ENCODE measurements around the gene ARMC9. TPM values are rescaled to one million over a fixed set of nuclear protein-coding genes. Genes with fewer than 3 reads are reported as not detected.
A peak's percentile ranks its signal among the peaks of the same experiment; 100 is the strongest.

ARMC9 gene
- total RNA-seq, 1 donor from 2014 or later = 8.4 TPM

GRCh38 chr2:231384109-231384435 lies 185.6 kb downstream of the ARMC9 start:
- TF ChIP-seq CTCF (IDR thresholded peaks at IDR 0.05; ENCODE audit: insufficient read depth, low read length, severe bottlenecking) = no peak
- DNase-seq (ENCODE audit: low read depth) = no peak
- no peaks in the 10 kb centered on the region for H3K36me3 ChIP-seq (ENCODE audit: control insufficient read depth, insufficient read depth, low read length)
- no peak for FAIRE-seq
- H3K4me3 ChIP-seq (ENCODE audit: low read depth, low read length) = no peak overlapping the region
- H3K27me3 ChIP-seq (ENCODE audit: control insufficient read depth, insufficient read depth, low read length) = no peaks in the 10 kb centered on the region

DNA sequence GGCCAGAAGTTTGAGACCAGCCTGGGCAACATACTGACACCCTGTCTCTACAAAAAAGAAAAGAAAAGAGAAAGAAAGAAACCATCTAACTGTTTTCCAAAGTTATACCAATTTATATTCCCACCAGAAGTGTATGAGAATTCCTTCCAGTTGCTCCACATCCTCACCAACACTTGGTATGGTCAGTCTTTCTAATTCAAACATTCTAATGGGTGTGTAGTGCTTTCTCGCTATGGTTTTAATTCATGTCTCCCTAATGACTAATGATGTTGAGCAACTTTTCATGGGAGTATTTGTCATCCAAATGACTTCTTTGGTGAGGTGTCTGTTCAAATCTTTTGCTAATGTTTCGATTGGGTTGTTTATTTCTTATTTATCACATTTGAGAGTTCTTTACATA lies 186.5 kb downstream of the ARMC9 start:
- no peak overlapping the region for H3K4me3 ChIP-seq (ENCODE audit: low read depth, low read length)
- H3K36me3 ChIP-seq (ENCODE audit: control insufficient read depth, insufficient read depth, low read length) = no peaks in the 10 kb centered on the region
- TF ChIP-seq CTCF (IDR thresholded peaks at IDR 0.05; ENCODE audit: insufficient read depth, low read length, severe bottlenecking) = no peak
- DNase-seq (ENCODE audit: low read depth) = peak; percentile 51
- FAIRE-seq = peak; percentile 40
- H3K27me3 ChIP-seq (ENCODE audit: control insufficient read depth, insufficient read depth, low read length) = no peaks in the 10 kb centered on the region

DNA sequence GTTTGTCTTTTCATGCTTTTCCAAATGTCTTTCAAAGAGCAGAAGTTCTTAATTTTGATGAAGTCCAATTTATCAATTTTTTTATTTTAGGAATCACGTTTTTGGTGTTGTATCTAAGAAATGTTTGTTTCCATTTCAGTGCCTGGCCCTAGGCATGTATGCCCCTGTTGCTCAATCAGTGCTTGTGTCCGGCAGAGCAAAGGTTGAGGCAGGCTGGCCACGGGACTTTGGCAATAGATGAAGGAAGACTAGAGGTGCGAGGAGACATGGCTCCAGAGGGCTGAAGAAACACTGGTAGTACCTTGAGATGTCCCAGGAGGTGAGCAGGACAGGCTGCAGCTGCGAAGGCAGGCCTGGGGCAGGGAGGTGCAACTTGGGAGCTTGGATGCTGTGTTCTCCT lies 187.0 kb downstream of the ARMC9 start:
- no peaks in the 10 kb centered on the region for H3K27me3 ChIP-seq (ENCODE audit: control insufficient read depth, insufficient read depth, low read length)
- H3K4me3 ChIP-seq (ENCODE audit: low read depth, low read length) = no peak overlapping the region
- no peak for DNase-seq (ENCODE audit: low read depth)
- no peak for TF ChIP-seq CTCF (IDR thresholded peaks at IDR 0.05; ENCODE audit: insufficient read depth, low read length, severe bottlenecking)
- no peaks in the 10 kb centered on the region for H3K36me3 ChIP-seq (ENCODE audit: control insufficient read depth, insufficient read depth, low read length)
- FAIRE-seq = no peak

DNA sequence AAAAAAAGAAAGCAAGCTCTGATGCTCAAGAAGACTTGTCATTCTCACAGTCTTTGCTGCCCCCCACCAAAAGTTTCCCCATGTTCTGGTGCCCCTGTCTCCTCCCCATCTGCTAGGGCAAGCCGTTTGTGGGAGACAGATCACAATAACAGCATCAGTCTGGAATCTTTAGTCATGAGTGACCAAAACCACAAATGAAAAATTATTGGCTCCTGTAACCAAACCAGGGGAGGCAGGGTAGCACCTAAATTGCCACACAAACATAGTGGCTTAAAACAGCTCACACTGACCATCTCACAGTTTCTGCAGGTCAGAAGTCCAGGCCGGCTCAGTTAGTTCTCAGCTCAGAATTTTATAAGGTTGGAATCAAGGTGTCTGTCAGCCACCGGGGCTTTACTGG lies 188.0 kb downstream of the ARMC9 start:
- no peak for TF ChIP-seq CTCF (IDR thresholded peaks at IDR 0.05; ENCODE audit: insufficient read depth, low read length, severe bottlenecking)
- Histone ChIP-seq H3K27me3 (ENCODE audit: control insufficient read depth, insufficient read depth, low read length) (no peaks in the 10 kb centered on the region), H3K4me3 (ENCODE audit: low read depth, low read length) (no peak overlapping the region), H3K36me3 (ENCODE audit: control insufficient read depth, insufficient read depth, low read length) (no peaks in the 10 kb centered on the region)
- peak; percentile 36 for DNase-seq (ENCODE audit: low read depth)
- FAIRE-seq = peak; percentile 18

DNA sequence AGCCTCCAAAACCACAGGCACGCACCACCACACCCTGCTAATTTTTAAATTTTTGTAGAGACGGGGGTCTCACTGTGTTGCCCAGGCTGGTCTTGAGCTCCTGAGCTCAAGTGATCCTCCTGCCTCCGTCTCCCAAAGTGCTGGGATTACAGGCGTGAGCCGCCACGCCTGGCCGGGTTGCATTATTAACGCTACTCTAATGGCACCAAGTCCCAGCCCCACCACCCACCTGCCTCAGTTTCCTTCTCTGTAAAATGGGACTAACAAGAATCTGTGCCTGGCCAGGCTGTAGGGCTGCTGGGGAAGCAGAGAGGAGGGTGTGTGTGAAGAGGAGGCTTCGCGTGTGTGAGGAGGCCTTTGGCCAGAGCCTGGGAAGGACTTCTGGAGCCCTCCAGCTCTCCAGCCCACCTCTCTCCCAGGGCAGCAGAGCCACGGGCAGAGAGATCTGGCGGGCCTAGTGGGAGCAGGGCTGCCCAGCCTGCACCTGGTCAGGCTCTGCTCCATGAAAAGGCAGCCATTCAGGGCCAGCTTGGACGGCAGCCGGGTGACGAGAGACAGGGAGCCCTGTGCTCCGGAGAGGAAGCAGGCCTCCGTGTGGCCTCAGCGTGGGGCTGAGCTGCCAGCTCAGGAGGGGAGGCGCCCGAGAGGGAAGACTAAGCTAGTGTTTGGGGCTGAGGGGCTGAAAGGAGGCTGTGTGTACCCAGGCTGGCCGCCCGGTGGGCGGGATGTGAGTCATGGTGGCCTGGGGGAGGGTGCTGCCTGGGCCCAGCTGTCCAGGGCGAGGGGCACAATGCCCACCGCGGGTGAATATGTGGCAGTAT lies 189.7 kb downstream of the ARMC9 start:
- Histone ChIP-seq H3K27me3 (ENCODE audit: control insufficient read depth, insufficient read depth, low read length) (no peaks in the 10 kb centered on the region), H3K36me3 (ENCODE audit: control insufficient read depth, insufficient read depth, low read length) (no peaks in the 10 kb centered on the region), H3K4me3 (ENCODE audit: low read depth, low read length) (no peak overlapping the region)
- TF ChIP-seq CTCF (IDR thresholded peaks at IDR 0.05; ENCODE audit: insufficient read depth, low read length, severe bottlenecking) = no peak
- no peak for FAIRE-seq
- DNase-seq (ENCODE audit: low read depth) = no peak
